KOPT-K1 (cell line): ENCODE results near the gene TEAD1.

Experiments used
- H3K27ac ChIP-seq: fragments of 200-600 bp; sonication (generic); 2 replicates; pipeline ENCODE4 v1.5.1; 2016; ENCODE audit warnings: antibody characterized with exemption, mild to moderate bottlenecking, low read depth, low read length; ENCODE audit not compliant: poor library complexity, severe bottlenecking
- H3K36me3 ChIP-seq: fragments of 200-600 bp; sonication (generic); 2 replicates; pipeline ENCODE4 v1.5.1; 2017; ENCODE audit warnings: antibody characterized with exemption, mild to moderate bottlenecking, low read length, moderate library complexity; ENCODE audit not compliant: insufficient read depth
- H3K9me3 ChIP-seq: fragments of 200-600 bp; sonication (generic); 2 replicates; pipeline ENCODE4 v1.5.1; 2017; ENCODE audit warnings: antibody characterized with exemption, low read length, mild to moderate bottlenecking; ENCODE audit not compliant: insufficient read depth, poor library complexity, severe bottlenecking

The TEAD1 gene

GRCh38 chr11:12831471-12832202 is 157.4 kb downstream of the TEAD1 start:
- Histone ChIP-seq H3K36me3 (no peaks in the 10 kb centered on the region), H3K9me3 (no peaks in the 10 kb centered on the region), H3K27ac (no peak overlapping the region)

DNA sequence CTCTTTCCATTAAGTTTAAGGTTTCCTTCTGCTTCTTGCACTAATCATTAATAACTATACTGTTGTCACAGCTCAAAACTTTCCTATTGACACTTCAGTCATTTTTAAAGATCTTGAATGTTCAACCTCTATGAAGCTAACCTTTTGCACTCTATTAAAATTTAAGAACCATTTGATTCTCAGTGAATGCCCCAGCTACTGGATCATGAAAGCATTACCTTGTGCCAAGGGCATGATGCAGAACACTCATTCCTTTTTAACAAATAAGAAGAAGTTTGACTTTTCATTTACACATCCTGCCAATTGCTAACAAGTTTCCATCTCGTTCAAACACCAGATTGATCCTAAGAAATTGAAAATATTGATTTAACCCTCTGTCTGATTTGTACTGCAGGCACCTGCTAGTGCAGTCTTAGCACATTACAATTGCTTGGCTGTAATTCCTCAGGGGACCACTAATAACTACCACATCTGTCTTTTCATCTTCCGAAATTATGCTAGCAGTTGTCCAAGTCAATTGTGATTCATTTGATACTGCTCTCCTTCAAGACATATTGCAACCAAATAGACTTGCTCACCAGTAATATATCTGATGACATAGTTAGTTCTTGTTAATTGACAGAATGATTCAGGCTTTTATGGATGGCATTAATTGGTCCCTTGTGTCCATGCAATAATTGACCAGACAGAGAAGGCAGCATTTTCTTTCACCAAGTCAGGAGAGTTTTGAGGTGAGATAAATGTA is 158.4 kb downstream of the TEAD1 start:
- no peak overlapping the region for H3K27ac ChIP-seq
- no peaks in the 10 kb centered on the region for H3K36me3 ChIP-seq

DNA sequence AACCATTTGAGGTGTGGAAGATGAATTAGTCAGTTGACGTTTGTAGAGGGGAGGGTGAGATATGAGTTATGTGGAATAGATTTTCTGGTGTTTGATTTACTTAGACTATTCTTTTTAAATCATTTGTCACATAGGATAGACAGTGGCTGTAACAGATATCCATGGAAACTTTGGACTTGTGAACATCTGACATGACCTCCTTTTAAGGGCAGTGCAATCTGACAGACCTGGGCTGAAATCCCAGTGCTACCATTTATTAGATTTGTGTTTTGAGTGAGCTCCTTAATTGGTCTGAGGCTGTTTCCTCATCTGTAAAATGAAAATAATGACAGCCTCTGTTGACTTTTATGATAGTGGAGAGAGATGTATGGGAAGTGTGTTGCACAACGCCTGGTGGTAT is 159.9 kb downstream of the TEAD1 start:
- no peaks in the 10 kb centered on the region for H3K9me3 ChIP-seq
- H3K27ac ChIP-seq: no peak overlapping the region
- H3K36me3 ChIP-seq: no peaks in the 10 kb centered on the region

More for the DNA sequence above, 158.4 kb downstream of the TEAD1 start:
- H3K9me3 ChIP-seq: no peaks in the 10 kb centered on the region

DNA sequence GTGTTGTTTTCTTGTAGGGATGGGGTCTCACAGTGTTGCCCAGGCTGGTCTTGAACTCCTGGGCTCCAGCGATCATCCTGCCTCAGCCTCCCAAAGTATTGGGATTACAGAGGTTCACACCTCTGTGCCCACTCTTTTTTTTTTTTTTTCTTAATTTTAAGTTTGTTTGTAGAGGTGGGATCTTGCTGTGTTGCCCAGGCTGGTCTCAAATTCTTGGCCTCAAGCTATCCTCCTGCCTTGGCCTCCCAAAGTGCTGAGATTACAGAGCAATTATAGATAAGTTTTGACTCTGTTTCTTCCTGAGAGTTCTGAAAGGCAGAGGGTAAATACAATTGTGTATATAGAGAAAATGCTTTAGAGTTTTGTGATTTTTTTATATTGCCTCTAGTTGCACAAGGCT is 160.4 kb downstream of the TEAD1 start:
- Histone ChIP-seq H3K27ac (no peak overlapping the region), H3K9me3 (no peaks in the 10 kb centered on the region), H3K36me3 (no peaks in the 10 kb centered on the region)

DNA sequence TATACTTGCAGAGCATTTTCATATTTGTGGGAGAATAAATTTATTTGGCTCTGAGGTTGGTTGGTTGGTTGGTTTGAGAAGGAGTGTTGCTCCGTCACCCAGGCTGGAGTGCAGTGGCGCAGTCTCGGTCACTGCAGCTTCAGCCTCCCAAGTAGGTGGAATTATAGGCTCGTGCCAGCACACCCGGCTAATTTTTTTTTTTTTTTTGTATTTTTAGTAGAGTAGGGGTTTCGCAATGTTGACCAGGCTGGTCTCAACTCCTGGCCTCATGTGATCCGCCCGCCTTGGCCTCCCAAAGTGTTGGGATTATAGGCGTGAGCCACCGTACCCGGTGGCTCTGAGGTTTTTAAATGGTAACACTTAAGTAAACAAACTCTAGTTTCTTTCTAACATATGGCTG is 161.1 kb downstream of the TEAD1 start:
- H3K9me3 ChIP-seq: no peaks in the 10 kb centered on the region
- H3K36me3 ChIP-seq: no peaks in the 10 kb centered on the region
- H3K27ac ChIP-seq: no peak overlapping the region

DNA sequence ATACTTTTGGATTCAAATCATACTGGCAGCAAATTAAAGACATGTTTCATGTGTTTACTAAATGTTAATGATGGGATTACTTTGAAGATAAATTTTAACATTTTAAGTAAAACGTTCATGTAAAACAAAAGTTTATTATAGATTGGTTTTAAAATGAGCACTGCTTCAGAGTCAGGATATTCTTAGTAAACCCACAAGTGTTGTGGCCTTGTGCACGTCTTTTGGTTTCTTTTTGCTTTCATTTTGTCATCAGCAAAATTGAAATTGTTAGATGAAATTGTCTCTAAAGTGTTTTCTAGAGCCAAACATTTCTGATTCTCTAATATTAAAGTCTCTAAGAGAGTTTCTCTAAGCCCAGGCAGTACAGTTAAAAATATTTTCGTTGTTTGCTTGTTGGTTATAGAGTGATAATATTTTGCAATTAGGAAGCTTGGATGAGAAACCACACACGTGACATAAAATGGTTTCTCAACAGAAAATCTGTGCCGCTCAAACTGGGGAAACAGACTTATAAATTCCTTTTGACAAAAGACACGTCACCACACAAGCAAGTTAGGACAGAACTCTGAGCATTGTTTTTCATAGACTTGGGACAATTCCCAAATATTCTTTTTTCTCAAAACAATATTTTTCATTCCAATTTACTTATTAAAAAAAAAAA is 164.4 kb downstream of the TEAD1 start:
- Histone ChIP-seq H3K36me3 (no peaks in the 10 kb centered on the region), H3K27ac (no peak overlapping the region), H3K9me3 (no peaks in the 10 kb centered on the region)

DNA sequence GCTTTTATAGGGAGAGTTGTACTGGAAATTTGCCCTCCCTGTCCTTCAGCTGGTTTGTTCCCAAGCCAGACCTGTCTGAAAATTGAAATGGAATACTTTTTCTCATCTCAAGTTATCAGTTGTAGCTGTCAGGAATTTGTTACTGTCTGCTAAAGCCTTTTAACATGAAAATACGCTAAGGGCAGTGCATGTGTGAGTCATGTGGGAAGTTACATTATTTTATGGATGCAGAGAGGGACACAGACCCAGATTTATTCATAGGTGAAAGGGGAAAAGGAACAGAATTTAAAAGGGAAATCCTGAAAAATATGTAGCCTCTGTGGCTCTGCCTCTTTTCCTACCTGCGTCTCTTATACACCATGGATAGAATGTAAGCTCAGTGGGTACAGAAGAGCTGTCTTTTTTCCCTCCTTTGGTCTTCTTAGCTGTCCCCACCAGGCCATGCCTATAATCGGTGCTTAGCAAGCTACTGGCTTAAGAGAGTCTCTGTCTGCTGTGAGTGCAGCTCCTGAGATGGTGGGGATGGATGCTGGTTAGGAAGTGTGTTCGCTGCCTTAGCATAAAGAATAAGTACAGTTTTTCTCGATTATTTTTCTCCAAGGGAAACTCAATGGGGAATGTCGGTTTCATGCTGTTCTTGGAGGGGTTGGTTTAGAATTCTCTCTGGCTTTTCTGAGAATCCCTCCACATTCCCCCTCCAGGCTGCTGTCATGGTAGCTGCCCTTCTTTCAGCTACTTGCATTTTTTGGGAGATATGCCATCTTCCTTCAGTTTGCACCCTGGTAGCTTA is 166.8 kb downstream of the TEAD1 start:
- no peak overlapping the region for H3K27ac ChIP-seq
- H3K9me3 ChIP-seq: no peaks in the 10 kb centered on the region
- no peaks in the 10 kb centered on the region for H3K36me3 ChIP-seq

DNA sequence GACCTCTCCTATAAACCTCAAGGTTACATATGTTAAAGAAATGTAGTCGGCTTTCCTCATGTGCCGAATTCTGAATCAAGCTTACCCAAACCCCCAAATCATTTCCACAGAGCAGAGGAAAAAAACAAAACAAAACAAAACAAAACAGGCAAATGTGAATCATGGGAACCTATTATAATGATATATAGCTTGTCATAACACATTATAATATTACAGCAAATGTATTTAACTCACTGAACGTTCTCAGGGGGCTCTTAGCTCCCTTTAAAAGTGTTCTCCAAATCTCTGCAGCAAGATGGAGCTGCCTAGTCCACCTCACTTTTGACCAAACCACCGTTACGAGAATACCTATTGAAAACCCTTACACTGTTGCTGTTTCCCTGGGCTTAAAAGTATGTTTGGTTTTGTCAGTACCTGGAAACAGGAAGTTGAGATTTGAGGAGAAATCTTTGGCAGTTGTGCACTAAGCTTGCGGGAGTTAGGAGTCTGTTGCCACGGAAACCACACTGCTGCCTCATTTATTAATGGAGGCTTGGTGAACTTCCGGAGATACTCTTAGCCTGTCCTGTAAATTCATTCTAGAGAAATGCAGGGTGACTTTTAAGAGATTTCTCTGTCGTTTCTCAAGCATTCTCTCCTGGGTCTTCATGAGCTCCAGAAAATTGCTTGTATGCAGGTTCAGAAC is 167.9 kb downstream of the TEAD1 start:
- no peaks in the 10 kb centered on the region for H3K36me3 ChIP-seq
- H3K9me3 ChIP-seq: no peaks in the 10 kb centered on the region
- H3K27ac ChIP-seq: no peak overlapping the region

- H3K36me3 ChIP-seq: no peaks in the 10 kb centered on the region
- H3K27ac ChIP-seq: no peak overlapping the region
- H3K9me3 ChIP-seq: no peaks in the 10 kb centered on the region
These were observed 168.9 kb downstream of the TEAD1 start for GRCh38 chr11:12842933-12843636.

GRCh38 chr11:12845163-12845562 is 170.9 kb downstream of the TEAD1 start:
- Histone ChIP-seq H3K27ac (no peak overlapping the region), H3K9me3 (no peaks in the 10 kb centered on the region), H3K36me3 (no peaks in the 10 kb centered on the region)

DNA sequence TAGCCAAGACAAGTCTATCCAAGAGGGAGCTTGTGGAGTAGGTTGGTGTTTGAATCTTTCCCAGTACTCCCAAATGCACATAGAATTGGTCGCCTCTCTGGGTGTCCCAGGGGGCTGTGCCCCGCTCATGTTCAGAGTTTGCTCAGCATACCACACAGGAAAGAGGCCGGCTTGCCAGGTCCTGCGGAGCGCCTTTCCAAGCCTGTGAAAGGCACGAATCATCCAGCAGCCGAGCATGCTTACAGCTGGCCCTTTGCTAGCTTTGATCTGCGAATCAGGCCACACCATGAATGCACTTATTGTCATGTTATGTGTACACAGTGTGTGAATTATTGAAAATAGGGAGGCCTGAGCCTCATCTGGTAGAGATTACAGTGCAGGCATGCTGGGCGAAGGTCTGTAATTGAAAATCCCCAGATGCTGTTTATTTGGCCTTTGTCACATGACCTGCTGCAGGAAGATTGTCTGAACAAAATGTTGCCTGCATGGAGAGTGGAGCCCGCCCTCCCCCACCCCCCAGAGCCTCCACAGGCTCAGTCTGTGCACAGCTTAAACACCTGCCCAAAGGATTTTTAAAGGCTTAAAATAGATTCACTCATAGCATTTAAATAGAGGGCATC is 171.6 kb downstream of the TEAD1 start:
- no peak overlapping the region for H3K27ac ChIP-seq
- H3K9me3 ChIP-seq: no peaks in the 10 kb centered on the region
- no peaks in the 10 kb centered on the region for H3K36me3 ChIP-seq

DNA sequence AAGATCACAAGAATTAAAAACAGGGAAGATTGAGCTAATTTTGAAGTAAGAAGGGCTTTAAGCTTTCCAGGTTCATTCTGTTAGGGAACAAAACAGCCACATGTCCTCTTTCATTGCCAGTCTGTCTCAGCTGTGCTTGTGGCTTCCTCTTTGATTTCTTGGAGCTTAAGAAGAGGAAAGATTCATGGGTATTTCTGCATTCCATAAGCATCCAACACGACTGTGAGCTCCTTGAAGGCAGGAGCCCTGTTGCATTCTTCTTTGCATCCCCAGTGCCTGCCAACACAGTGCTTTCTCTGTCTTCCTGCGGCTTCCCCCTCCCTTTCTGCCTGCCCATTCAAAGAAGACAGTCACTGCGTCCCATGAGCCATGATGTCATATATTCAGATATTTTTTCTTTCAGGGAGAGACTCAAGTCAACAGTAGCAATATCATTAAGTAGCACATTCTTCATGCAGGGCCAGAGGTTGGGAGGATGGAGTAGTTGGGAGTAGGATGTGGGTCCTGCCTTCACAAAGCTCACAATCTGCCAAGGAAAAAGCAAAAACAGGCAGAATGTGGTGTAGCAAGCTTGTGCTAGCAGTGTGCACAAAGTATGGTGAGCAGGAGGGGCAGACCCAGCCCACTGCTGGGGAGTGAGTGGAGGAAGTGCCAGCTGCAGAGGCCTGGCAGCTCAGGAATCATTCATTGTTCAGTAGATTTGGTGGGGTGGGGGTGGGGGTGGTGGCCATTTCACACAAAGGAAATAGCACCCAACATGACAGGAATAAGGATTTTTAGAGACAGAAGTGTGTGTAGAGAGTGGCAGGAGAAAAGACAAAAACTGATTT is 172.8 kb downstream of the TEAD1 start:
- Histone ChIP-seq H3K36me3 (no peaks in the 10 kb centered on the region), H3K27ac (no peak overlapping the region)

DNA sequence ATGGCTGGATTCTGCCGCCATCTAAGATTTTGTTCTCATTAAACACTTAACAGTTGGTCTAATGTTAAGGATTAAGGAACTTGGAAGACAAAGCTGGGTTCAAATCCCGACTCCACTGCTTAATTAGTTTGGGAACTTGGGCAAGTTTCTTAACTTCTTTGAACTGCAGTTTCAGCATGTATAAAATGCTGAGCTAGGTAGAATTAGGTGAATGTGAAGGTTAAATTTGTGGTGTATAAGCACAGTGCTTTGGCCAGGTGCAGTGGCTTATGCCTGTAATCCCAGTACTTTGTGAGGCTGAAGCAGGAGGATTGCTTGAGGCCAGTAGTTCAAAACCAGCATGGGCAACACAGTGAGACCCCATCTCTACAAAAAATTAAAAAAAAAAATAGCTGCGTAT is 174.2 kb downstream of the TEAD1 start:
- no peaks in the 10 kb centered on the region for H3K36me3 ChIP-seq
- H3K9me3 ChIP-seq: no peaks in the 10 kb centered on the region
- H3K27ac ChIP-seq: no peak overlapping the region

More for the DNA sequence above, 172.8 kb downstream of the TEAD1 start:
- no peaks in the 10 kb centered on the region for H3K9me3 ChIP-seq
